ENCODE measurements around the gene UCK2.
A peak's percentile ranks its signal among the peaks of the same experiment; 100 is the strongest.

UCK2 gene

DNA sequence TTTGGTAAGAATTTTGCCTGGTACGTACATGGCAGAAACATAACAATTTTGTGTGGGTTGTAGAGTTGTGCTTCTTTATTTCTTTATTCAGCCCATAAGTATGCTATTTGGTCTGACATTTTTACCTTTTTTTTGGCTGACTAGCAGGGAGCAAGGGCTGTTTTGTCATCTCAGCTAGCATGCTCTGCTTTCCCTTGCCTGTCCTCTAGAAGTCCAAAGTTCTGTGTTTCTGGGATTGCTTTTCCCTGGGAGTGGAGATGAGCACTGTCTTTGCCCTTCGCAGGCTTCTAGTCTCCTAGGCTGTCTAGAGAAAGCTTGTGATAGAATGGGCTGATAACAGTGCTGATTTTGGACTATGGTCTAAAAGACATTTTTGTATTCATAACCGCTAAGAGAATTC, 7.5 kb downstream of the UCK2 start:
- no peak for DNase-seq

DNA sequence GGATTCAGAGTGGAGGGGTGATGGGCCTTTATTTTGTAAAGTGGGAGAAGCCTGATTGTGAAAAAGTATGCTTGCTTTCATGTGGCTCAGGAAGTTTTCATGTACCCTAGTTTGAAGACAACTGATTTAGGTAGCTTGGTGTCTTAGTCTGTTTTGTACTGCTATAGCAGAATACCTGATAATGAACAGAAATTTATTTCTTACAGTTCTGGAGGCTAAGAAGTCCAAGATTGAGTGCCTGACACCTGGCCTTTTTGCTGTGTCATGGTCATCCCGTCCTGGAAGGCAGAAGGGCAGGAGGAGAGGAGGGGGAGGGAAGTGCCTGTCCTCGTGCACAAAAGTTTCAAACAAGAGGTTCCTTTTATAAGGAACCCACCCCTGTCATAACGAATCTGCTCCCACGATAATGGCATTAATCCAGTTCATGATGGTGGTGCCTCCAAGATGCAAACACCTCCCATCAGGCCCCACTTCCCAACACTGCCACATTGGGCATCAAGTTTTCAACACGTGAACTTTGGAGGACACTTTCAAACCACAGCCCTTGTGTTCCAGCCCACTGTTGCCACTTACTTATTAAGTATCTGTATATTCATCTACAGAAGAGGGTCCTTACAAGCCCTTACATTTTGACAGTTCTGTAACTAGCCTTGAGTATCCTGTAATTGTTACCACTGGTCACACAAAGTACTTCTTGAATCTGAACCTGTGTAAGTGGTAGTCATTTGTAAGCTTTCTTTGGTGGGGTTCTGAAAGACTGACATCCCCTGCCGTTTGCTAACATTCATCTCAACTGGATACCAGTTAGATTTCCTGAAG, 9.5 kb downstream of the UCK2 start:
- DNase-seq: no peak

DNA sequence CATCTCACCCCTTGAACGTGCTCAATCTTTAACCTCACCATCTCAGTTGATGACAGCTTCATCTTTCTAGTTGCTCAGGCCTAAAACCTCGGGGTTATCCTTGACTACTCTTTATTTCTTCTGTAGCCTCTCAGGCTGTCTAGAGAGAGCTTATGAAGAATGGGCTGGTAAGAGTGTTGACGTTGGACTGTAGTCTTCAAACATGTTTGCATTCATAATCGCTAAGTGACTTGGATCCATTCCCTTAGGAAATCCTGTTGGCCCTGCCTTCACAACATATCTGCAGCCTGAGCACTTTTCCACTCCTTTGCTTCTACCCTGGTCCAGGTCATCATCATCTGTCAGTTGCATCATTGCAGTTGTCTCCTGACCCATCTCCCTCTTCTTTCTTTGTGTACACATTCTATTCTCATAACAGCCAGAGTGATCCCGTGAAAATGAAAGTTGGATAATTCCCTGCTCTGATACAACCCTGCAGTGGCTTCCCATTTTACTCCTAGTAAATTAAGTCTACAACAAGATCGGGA, 10.5 kb downstream of the UCK2 start:
- DNase-seq: no peak

DNA sequence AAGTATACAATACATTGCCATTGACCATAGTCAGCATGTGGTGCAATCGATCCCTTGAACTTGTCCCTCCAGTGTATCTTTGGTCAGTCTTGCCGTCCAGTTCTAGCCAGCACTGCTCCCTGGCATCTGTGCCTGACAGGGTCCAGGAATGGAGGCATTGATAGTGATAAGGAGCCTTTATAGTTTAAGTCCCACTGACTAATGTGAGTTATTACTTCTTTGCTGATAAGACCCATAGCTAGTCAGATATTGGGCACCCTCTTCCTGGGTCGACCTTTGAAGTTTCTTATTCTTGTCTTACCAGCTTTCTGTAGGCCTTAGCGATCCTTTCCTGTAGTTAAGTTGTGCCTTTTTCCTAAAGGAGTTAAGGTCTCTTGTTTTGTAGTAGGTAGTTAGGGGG, 13.0 kb downstream of the UCK2 start:
- no peak for DNase-seq

DNA sequence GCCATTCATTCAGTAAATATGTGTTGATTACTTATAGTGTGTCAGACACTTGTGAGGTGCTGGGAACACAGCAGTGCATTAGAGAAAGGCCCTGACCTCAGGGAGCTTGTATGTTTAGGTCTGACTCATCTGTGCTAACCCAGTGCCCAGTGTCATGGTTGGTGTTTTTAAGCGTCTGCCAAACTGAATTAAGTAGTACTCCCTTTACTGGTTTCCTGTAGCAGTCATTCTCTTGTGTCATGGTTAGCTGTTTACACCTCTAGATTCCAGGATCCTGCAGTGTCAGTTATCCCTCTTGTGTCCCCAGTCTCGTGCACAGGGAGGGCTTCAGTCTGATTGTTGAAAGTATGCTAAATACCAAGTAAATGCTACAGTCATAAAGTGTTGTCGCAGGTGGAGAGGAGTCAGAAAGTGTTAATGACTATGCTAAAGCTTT, 14.2 kb downstream of the UCK2 start:
- DNase-seq: no peak

DNA sequence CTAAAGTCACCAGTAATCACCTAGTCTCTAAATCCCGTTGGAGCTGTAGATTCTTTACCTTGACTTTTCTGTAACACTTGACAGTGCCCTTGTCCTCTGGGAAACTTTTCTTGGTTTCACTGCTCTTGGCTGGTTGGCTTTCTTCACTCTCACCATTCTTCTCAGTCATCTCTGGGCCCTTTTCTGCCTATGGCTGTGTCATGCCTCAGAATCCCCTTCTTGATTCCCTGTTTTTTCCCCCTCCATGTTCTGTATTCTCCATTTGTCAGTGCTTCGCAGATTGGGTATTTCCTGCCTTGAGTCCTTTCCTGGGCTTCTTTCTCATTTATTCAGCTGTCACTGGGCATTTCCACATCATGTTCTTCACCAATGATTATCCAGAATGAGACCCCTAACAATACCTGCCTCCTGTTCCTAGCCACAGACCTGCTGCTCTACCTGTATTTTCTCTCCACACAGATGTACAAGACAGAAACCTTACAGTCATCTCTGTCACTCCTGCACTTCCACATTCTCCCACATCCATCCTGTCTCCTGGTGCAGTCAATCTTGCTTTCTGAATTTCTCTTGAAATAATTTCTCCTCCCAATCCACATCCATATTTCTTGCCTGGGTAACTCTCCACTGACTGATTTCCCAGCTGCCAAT, 14.7 kb downstream of the UCK2 start:
- no peak for DNase-seq

DNA sequence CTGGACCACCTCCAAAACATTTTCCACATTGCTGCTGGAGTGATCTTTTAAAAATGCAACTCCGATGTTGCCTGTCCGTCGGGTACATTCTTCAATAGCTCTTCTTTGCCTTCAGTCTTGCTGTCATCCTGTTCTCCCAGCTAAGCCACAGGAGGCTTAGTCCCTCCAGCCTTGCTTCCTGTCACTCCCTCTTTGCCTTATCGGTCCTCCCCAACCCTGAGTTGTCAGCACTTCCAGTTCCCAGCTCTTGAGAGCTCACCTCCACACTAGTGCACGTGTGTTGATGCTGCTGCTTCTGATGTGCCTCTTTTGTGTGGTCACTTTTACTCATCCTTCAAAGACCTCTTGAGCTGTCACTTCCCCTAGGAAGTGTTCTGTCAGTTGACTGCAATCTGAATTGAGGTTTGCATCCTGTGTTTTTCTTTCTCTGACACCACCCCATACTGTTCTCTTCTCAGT, 15.3 kb downstream of the UCK2 start:
- peak in 1 of 2 donors; percentile 64 for DNase-seq

DNA sequence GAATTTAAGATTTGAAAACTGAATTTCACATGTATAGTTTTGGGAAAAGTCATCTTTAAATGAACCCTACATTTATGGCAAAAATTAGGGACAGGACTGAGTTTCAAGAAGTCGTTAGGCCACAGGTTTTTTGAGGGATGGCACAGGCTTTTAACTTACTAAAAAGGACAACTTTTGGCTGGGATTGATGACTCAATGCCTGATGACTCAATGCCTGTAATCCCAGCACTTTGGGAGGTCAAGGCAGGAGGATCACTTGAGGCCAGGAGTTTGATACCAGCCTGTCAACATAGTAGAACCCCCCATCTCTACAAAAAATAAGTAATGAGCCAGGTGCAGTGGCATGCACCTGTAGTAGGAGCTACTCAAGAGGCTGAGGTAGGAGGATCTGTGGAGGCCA, 15.9 kb downstream of the UCK2 start:
- no peak for DNase-seq

DNA sequence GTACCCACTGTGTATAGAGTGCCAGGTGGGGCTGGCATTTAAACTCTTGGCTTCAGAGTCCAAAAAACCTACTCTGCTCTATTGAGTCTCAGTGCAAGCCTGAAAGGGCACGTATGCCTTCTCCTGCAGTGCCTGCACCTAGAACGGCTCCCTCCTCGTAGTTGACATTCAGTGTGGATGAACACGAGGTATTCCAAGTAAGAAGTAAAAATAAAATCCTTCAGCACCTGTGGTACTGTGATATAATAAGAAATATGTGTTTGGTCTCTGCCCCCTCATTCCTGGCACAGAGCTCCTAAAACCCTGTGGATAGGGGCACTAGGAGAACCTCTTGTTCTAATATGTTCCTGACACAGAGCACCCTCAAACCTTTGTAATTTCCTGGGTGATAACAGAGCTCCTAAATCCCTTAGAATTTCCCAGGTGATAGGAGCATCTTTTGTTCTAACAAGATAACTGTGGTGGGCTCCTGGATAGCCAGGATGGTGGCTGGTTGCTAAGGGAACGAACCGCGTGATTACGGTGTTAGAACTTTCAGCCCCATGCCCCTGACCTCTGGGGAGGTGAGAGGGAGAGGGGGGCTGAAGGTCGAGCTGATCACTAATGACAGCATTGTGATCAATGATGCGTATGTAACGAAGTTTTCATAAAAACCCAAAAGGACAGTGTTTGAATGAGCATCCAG, 16.8 kb downstream of the UCK2 start:
- no peak for DNase-seq

DNA sequence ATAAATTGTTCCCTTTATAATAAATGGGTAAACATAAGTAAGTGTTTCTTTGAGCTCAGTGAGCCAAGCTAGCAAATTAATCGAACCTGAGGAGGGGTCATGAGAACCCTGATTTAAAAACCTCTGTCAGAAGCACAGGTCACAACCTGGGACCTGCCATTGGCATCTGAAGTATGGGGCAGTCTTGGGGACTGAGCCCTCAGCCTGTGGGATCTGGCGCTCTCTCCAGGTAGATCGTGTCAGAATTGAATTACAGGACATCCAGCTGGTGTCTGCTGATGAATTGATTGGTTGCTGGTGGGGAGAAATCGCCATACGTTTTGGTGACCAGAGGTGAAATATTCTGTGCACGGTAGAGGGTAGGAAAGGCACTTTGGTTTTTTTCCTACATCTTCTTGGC, 17.5 kb downstream of the UCK2 start:
- DNase-seq: no peak

DNA sequence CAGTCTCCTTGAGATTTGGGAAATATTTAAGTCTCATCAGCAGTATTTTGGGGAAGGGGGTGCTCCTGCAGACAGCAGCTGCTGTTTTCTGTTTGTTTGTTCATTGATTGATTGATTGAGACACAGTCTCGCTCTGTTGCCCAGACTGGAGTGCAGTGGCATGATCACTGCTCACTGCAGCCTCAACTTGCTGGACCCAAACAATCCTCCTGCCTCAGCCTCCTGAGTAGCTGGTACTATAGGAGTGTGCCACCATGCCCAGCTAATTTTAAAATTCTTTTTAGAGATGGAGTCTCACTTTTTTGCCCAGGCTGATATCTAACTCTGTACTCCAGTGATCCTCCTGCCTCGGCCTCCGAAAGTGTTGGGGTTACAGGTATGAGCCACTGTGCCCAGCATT, 18.2 kb downstream of the UCK2 start:
- DNase-seq: no peak

DNA sequence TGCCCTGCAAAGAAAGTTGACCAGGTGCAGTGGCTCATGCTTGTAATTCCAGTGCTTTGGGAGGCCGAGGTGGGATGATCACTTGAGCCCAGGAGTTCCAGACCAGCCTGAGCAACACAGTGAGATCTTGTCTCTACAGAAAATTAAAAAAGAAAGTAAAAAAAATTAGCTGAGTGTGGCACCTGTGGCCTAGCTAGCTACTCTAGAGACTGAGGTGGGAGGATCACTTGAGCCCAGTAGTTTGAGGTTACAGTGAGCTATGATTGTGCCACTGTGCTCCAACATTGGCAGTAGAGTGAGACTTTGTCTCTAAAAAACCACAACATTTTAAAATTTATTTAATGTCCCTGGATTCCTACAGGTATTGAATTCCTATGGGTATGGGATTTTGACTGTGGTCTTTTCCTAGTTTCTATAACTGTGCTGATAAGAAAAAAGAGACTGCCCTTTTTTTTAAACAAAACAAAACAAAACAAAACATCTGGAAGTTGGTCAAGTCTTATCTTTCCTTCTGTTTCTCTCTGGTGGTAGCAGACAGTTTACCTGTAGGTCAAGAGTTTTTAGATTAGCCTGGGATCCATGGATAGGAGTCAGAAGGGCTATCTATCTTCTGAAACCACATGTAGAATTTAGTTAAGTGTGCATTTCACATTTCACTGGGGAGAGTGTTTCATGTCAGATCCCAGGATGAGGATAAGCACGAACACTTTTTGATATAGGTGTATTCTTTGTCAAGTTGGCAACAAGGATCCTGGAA, 18.8 kb downstream of the UCK2 start:
- no peak for DNase-seq

DNA sequence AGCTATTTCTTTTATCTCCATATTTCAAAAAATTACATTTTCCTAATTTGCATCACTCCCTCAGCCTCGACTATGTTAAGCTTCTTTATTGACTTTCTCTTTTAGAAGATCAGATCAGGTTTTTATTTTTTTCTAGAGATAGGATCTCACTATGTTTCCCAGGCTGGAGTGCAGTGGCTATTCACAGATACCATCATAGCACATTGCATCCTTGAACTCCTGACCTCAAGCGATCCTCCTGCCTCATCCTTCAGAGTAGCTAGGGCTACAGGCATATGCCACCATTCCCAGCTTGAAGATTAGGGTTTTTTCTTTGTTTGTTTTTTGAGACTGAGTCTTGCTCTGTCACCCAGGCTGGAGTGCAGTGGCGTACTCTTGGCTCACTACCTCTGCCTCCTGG, 20.1 kb downstream of the UCK2 start:
- DNase-seq: no peak

DNA sequence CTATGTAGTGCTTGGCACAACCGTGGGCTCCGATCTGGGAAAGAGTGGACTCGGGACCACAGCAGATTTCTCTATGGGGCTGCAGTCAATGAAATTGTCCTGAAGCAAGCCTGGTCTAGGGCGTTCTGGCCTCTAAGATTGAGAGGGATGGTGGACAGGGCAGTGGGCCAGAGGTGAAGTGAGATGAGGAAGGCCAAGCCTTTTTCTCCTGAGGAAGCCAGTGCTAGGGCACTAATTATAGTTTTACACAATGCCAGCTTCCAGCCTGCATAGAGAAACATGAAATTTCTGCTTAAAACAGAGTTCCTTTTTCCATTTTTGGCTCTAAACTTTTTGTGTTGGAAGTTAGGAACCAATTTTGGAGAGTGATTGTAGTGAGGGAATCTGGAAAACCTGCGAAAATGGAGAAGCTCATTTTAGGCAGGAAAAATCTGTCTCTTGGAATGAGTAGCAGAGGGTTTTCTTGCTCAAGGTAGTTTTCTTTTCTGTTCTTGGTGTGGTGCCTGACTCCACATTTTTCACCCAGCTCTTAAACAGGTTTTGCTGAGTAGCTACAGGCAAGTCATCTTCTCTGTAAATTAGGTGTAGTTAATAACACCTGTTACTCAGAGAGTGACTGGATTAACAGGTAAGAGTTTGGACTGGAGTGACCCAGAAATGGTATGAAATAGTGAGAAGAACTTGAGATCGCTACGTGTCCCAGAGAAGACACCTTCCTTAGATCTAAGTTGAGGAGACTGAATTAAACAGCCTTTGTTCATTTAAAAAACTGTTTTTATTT, 22.1 kb downstream of the UCK2 start:
- no peak for DNase-seq

DNA sequence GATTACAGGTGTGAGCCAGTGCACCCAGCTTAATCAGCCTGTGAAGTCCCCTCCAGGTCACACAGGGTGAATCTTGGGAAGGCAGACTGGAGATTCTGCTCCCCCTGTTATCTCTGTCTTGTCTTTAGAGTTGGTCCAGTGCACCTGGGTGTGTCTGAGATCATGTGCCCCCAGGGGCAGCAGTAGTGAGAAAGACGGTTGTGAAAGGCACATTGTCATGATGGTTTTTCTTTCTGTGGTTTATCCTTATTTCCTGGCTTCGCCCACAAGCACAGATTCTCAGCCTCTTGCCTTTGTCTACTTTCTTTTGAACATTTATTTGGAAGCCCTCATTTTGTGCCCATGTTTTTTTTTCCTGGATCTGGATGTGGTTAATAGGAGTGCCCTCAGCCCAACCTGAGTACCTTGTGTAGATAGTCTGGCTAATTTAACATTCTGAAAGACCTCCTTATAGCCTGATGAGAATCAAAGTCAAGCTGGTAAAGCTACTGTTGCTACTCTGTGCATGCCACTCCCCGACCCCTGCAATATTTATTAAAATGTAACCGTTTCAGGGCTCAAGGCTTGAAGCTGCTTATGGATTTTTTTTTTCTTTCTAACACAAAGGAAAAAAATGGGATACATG, 23.7 kb downstream of the UCK2 start:
- peak in 1 of 2 donors; percentile 57 for DNase-seq

DNA sequence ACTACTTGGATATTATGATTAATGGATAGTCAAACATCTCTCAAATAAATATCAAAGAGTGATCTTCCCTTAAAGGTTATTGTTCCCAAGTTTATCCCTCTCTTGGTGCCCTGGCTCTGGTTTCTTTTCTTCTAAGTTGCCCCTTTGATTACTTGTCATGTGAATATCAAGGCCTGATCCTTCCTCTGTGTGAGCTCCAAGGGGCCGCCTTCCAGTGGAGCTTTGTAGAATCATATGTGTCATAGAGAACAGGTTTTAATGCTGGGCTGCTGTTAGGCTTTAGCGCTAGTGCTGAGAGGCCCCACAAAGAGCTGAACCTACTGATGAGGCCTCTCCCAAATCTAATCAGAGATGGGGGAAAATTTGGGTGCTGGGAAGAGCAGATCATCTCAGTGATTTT, 25.5 kb downstream of the UCK2 start:
- no peak for DNase-seq

DNA sequence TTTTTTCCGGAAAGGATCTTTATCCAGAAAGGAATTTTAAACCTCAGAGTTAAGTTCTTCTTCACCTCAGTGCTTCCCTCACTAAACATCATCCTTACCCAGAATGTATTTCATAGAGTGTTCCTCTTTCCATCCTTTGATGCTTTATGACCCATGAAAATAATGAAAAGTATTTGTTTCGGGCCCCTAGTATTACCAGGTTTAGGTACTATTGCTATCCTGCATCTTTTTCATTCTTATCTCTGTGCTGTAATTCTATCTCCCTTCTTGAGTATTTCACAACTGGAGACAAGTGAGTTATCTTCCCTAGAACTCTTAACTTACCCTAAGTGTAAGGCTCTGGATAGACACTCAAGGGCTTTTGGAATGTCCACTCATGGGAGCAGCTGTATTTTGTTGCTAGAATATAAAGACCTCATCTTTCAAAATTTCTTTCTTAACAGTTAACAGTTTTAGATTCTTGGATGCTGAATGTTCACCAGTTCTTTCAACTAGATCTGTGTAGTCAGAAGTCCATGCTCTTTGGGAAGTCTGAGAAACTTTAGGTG, 26.2 kb downstream of the UCK2 start:
- DNase-seq: no peak

DNA sequence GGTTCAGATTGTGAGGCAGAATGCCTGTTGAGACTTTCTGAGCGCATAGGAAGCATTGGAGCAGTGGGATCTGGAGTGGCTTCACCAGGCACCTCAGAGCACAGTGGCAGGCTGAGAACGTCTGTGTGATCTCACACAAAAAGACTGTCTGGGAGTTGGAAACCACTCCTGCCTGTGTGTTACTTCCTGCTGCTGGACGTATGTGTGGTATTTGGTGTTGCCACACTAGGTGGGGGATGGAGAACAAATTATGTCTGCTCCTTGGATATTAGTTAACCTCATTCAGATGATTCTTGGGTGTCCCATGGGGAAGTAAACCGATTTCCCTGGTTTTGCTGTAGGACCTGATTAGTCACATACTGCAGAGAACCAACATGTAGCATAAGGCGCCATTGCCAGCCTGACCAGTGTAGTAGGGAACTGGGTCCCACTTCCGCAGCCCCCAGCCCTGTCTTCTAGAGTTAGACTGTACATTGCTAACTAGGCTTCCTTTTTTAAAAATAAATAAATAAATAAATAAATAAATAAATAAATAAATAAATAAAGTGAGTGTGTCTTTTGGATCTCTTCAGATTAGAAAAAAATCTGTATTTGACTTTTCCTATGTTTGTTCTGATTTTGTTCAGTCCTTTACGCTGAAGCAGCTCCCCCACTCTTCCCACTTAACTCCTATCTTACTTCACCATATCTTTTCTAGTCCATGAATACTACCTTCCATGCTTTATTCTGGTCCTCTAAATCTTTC, 26.9 kb downstream of the UCK2 start:
- peak in 1 of 2 donors; percentile 10 for DNase-seq

DNA sequence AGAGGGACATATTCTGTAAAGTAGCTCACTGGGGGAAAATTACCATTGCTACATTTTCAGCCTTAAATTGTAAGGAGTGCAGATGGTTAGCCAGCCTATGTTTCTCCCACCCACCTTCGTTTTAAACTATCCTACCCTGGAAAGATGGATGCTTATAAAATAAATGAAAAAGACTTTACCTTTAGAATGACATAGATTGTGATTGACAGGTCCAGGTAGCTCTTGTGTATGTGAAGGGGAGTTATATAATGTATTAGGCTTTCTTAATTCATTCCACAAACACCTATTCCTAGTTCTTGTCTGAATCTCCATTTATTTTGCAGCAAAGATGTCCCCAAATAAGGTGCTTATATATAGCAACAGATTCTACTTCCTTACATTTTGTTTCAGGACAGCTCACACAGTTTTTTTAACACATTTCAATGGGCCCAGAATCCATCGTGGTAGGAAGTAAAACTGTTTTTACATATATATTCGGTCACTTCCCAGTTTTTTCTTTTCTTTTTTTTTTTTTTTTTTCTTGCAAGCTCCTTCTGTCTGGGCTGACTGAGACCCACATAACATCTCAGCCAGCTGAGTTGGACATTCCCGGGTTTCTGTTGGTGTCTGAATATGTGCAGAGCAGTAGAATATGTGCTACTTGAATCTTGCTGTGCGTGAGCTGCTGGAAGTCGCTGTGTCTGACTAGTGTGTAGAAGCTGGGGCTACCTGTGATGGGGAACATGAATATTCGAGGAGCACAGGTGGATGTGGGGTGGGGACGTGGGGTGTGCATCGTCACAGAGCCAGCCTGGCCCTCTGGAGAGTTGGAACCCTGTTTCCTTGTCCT, 27.8 kb downstream of the UCK2 start:
- DNase-seq: no peak

DNA sequence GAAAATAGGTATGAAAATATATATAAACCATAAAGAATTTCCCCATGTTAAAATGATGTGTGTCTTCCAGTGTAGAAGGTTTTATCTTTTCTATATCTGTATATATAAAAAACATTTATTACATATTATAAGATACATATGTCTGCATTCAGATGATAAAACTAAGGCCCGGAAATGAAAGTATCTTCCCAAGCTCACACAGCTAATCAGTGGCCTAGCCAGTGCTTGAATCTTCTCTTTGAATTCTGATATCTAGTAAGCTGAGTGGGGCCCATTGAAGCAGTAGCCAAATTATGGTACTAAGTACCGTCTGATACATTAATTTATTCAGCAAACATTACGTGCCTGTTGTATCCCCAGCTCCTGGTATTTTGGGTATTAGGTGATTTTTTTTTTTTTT, 28.6 kb downstream of the UCK2 start:
- DNase-seq: no peak
